Limb (tissue), 2 donors: ENCODE data around the gene CES4A.
"Not testable (repeated sequence)": the region's sequence is repeated elsewhere in the genome, so short reads cannot be mapped to it uniquely, and the experiment has no call there.

Experiments
- DNase-seq, 2 donors: peaks; one replicate each; pipeline ENCODE4 v3.0.0-alpha.2; 2016; ENCODE audit errors: extremely low spot score in 2 of 2

CES4A gene

DNA sequence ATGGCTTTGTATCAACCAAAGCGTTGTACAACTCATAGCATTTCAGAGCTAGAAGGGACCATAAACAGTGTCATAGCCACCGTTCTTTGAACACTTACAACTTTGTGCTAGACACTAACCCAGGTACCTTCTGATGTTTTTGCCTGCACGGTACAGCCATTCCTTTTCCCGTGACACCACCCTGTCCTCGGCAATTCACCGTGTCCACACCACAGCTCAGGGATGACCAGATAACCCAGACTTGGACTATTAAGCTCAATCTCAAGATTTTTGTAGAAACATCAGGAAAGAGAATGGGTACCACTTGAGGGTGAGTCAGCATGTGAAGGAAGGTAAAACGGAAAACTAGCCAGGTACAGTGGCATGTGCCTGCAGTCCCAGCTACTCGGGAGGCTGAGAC, 30.8 kb downstream of the CES4A start:
- no peak for DNase-seq

DNA sequence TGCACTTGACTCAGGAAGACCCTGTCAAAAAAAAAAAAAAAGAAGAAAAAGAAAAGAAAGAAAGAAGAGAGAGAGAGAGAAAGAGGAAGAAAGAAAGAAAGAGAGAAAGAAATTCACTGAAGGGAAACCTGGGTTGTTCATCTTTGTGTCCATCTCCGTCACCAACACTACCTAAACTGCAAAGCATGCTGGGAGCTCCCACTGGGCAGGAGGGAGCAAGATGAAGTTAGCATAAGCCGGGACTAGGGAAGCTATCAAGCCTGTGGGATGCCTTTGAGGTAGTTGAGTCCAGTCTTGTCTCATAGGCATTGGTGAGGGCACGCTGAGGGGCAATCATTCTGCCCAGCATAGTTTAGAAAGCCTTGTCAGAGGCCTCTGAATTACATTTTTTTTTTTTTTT, 32.9 kb downstream of the CES4A start:
- no peak for DNase-seq

DNA sequence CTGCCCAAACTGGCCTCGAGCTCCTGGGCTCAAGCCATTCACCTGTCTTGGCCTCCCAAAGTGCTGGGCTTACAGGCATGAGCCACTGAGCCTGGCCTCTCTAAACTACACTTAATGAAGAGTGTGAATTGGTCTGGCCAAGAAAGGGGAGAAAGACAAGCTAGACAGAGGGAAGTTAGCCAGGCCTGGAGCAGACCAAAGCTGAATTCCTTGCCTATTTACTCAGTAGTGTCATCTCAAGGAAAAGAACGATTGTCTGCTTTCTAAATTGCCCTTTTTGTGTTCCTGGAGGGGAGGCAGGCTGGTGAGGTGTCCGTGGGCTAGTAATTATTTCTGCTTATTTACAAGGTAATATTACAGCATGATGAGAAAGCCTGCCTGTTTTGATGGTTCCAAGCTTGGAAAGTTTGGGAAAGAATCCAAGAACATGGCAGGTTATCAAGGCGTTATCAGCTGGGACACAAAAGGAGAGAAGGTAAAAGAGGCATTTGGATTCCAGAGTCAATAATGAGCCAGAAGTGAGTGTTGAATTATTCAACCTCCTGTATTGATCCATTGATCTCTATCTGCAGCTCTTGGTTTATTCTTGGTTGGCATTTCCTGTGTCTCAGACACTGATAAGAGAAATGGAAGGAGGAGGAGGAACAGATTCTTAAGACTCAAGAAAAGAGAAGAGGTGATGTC, 34.3 kb downstream of the CES4A start:
- no peak for DNase-seq

DNA sequence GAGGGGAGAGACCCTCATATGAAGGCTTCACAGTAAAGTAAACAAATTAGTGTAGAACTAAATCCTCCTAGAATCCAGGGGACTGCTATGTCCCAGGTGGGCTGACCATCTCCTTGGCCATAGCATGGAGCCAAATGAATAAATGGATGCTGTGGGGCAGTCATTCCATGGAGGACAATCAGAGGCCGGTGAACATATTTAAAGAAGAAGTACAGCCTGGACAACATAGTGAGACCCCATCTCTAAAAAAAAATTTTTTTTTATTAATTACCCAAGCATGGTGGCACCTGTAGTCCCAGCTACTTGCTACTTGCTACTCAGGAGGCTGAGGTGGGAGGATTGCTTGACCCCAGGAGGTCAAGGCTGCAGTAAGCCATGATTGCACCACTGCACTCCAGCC, 35.3 kb downstream of the CES4A start:
- DNase-seq: no peak

DNA sequence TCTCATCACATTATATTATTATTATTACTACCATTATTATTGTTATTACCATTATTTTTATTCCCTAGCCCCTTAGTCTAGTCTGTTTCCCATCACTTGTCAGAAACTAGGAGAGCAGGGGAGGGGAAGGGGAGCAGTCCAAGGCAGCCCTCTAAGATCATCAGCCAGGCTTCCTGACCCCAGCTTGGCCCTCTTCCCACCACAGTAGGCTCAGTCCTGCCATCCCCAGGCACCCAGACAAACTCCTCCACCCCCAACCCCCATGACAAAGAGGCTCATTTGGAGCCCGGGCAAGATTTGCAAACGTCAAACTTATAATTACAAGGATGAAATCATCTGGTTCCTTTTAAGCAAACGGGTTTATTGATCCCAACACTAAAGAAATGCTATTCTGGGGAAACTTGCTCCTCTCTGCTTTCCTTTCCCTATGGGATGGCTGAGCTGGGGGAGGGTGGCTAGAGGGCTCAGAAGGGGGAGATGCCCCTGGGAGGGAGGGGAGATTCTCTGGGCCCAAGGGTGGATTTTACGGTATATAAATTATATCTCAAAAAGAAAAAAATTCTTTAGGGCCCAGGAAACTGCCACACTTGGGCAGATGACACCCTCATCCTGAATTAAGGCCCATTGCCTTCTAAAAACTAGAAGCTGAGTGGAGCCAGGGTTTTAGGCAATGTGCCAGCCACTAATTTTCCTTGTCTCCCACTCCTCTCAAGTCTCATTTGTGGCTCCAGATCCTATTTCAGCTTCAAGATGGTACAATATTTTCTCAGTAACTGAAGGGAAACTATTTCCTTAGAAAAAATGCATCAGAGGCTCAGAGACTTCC, 36.2 kb downstream of the CES4A start:
- no peak for DNase-seq

DNA sequence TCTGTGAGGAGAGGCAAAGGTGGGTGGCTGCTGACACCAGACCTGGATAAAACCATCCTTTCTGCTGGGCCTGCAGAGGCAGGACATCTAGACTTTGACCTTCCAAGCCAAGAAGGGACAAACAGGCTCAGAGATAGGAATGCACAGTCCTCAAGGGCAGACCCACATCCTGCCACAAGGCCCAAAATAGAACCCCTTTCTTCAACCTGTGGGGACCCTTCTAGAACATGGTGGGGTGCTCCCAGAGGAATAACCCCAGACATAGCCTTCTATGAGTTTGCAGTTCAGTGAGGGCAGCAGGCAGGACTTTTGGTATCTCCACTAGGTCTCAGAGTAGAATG, 36.8 kb downstream of the CES4A start:
- DNase-seq: no peak

DNA sequence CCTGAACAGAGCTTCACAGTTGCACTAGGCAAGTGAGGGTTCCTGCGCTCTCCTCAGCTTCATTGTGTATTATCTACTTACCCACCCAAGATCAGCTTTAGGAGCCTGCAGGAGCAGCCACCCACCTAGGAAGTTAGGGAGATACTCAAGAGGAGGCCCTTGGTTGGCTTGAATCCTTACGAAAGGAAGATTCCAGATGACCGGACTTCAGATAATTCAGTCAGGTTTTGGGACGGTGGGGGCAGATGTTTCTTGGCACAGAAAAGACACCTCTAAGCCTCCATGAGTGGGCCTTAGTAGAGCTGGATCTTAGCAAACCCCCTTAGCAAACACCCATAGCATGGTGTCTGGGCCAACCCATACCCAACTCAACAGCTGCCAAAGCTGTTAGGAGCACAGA, 38.2 kb downstream of the CES4A start:
- DNase-seq: no peak

DNA sequence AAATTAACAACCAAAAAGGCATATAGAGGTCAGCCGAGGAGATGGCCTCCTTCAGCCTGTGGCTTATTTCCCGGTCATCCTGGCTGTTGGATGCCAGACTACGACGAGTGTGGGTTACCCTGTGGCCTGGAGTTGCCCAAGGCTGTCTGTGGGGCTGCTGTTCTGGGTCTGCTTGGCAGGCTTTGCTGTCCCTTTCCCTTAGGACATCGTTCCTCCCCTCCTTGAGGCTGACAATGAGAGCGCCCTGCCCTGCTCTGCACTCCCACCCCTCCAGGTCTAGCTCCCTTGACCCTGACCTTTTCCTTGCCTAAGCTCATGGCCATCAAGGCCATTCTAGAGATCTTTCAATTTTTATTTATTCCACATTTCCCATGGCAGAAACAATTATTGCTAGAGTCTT, 38.7 kb downstream of the CES4A start:
- no peak for DNase-seq

DNA sequence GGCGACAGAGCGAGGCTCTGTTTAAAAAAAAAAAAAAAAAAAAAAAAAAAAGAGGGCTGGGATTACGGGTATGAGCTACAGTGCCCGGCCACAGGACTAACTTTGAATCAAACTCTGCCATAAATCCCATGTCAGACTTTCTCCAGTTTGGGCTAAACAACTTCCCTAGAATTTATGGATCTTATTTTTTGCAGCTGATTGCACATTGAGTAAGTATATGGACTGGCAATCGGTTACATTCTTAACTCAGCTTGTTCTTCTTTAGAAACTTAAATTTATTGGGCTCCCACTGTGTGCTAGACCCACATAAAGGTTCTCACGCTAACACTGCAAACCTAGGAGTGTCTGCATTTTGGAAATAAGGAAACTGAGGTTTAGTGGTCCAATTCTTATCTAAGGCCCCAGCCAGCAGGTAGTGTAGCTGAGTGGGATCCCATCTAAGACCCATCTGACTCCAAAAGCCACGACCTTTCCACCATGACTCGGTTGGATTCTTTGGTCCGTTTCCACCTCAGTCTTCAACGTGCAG, 39.8 kb downstream of the CES4A start:
- DNase-seq: no peak

DNA sequence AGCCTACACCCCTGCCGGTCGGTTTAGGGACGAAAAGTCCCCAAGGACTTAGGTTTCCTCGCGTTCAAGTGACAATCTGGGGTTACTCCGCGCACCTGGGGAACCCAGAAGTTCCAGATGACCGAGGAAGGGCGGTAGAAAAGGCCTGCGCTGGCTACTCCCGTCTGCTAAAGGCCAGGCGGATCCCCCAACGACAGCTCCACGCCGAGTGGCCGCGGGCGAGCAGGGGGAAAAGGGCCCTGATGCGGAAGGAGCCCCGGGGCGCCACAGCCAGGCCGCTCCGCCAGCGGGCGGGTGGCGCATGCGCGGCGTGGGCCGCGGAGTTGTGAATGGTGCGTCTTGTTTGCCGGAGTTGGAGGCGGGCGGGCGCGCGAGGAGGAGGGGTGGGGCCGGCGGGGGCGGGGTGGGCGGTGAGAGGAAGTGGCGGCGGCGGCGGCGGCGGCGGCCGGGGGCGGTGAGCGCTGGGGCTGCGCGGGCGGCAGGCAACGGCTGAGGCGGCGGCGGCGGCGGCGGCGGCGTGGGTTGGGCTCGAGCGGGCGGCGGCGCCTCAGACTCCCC, 40.4 kb downstream of the CES4A start, which contains the start of gene CBFB:
Gene CBFB (plus strand): TSS at position 454 of the 558 bp plus-strand sequence. CDS start 259 bp downstream, outside the sequence.
- DNase-seq: peak; percentile 88 to 95

DNA sequence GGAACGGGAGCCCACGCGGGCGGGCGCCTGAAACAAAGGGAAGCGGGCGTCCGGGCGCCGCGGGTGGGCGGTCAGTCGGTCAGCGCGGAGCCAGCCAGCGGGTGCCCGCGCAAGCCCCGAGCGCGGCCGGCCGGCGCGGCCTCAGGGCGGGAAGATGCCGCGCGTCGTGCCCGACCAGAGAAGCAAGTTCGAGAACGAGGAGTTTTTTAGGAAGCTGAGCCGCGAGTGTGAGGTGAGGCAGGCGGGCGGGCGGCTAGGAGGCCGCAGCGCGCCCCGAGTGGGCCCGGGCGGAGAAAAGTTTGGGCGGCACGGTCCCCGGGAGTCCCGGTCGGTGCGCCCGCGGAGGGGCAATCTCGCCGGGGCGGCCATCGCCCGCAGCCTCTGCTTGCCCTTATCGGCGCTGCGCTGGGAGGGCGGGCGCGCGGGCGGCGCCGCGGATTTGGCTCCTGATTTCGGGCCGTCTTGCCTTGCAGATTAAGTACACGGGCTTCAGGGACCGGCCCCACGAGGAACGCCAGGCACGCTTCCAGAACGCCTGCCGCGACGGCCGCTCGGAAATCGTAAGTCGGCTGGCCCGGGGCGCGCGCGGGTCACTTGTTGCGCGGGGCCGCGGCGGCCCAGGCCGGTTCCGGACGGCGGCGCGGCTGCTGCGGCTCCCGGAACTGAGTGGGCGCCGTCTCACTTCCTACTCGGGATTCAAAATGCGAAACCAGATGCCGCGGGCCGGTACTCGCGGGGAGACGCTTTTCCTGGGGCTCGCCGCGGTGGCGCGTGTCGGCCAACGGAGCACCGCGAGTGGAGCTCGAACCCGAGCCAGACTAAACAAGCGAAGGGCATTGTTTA, 41.1 kb downstream of the CES4A start:
- peak; percentile 41 to 74 for DNase-seq

DNA sequence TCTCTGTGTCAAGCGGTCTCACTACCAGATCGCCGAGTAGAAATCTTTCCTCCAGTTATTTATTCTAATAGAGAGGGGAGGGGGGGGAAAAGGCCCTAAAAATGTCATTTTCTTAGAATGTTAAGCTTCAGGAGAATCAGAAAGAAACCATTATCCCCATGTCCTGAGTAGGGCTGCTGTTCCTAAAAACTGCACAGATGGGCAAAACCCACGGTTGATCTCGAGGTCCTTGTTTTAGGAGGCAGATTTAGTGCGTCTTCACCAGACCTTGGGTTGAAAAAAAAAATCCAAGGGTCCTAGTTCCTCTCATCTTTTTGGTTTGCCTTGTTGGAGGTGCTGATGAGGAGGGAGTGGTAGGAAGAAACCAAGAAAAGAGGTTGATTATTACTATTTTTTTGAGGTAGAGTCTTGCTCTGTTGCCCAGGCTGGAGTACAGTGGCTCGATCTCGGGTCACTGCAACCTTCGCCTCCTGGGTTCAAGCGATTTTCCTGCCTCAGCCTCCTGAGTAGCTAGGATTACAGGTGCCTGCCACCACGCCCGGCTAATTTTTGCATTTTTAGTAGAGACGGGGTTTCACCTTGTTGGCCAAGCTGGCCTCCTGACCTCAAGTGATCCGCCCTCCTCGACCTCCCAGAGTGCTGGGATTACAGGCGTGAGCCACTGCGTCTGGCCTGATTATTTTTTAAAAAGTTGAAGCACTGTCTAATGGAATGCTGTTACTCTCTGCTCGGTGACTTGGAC, 42.0 kb downstream of the CES4A start:
- DNase-seq: no peak

DNA sequence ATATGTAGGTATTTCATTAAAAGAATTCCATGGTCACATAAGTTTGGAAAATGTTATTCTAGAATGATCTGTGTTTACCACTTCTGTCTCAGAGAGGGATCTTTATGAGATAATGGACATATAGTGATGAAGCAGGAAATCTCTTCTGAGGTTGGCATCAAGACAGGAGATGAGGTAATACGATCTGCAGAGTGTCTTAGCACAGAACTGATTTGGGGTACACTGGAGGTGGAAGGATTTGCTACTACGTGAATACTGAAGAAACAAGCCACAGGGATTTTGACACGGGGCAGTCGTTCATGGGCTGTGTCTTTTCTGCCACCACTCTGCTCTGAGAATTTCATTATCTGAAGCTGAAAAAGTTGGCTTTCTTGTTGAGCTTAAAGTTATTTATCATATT, 46.1 kb downstream of the CES4A start:
- no peak for DNase-seq

DNA sequence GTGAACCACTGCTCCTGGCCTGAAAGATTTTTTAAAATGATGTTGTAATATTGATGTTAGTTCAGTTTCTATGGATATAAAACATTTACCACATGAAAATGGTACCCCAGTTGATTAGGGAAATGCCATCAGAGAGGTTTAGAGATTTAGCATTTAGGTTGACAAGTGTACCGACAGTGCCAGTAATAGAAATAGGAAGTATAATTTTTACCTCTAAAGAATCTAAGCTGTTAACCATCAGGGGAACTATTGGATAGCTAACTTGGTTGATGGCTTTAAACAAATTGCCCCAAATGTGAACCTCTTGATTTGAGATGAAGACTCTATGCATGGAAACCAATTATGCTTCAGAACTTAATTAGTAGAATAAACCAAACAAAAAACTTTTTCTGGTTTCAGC, 47.0 kb downstream of the CES4A start:
- DNase-seq: no peak

DNA sequence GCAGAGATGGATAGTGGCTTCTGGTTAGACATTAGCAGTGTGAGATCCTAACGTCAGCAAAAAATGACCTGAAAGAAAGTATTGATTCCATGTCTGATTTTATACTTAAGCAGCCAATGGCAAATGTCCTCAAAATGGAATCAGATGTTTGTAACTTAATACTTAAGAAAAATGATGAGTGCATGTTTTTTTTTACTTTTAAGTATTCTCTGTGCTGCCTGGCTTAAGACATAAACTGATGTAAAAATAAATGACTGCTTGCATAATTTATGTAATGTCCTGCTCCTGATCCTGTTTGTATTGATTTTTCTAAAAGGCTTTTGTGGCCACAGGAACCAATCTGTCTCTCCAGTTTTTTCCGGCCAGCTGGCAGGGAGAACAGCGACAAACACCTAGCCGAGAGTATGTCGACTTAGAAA, 47.9 kb downstream of the CES4A start:
- no peak for DNase-seq

DNA sequence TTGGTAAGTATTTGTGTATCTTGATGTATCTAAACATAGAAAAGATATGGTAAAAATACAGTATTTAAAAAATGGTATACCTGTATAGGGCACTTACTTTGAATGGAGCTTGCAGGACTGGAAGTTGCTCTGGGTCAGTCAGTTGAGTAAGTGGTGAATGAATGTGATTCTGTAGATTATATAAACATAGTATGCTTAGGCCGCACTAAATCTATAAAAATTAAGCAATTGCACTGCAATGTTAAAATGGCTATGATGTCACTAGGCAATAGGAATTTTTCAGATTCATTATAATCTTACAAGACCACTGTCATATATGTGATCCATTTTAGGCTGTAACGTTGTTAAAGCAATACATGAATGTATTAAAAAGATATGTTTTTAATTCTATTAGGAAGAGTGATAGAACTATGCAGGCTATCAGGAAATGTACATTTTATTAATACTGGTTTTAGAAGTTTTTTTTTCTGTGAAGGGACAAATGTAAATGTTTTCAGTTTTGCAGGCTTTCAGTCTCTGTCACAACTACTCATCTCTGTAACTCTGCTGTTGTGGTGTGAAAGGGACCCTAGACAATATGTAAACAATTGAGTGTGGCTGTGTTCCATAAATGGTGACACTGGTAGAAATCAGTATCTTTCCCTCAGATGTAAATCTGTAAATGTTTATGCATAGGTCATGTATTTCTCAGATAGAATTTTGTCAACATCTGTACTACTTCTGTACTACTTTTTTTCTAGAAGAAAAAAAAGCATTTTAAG, 51.1 kb downstream of the CES4A start:
- no peak for DNase-seq

DNA sequence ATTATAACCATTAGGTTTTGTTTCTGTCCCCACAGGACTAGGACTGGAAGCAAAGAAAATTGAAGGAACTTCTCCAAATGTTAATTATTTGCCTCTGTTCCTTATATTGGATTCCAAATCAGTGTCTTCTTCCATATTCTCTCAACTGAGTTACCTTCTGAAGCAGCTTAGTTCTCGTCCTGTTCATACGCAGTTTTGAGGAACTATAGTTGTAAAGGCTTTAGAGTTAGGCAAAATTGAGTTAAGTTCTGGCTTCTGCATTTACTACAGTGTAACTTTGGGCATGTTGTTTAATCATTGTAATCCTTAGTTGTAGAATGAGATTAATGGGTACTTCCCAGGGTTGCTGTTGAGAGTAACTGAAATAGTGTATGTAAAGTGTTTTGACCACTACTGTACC, 51.8 kb downstream of the CES4A start:
- DNase-seq: no peak

DNA sequence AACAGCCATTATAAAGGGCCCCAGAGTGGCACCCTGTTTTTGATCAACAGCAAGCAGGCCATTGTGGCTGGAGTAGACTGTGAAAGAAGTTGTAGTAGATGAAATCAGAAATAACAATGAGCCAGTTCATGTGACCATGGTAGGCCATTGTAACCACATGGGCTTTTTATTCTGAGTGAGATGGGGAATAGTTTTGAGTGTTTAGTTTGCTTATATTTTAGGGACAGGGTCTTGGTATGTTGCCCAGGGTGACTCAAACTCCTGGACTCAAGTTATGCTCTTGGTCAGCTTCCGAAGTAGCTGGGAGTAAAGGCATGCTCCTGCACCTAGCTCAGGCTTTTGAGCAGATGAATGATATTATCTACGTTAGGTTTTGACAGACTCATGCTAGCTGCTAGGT, 52.5 kb downstream of the CES4A start:
- DNase-seq: no peak

DNA sequence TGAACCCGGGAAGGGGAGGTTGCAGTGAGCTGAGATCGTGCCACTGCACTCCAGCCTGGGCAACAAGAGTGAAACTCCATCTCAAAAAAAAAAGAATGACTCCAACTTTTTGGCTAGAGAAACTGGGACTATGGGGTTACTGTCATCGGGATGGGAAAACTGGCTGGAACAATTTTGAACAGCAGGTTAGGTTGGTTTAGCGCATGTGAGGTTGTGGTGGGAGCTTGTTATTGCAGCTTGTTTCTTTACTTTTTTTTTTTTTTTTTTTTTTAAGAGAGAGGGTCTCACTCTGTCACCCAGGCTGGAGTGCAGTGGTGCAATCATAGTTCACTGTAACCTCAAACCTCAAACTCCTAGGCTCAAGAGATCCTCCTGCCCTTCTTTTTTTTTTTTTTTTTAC, 53.1 kb downstream of the CES4A start:
- not testable (repeated sequence) for DNase-seq

DNA sequence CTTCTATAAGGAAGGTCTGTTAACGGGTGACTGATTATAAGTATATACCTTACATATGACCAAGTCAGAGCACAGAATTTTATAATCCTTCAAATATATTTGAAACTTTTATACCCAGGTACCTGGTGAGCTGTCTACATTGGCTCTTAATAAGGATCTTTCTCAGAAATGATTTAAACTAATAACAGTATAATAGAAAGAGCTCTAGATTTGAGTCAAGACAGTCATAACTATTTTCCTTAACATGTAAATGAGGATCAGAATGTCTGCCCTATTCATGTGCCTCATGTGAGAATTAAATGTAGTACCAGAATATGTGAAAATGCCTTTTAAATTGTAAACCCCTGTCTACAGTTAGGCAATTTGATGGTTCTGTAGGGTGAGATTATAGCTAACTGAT, 55.0 kb downstream of the CES4A start:
- DNase-seq: no peak
